HEK293 (cell line): ENCODE results near the gene CINP.

ENCODE experiments used
- BCL11A ChIP-seq: fragments of 450-650 bp; formaldehyde crosslinking; IDR thresholded peaks from 2 replicates; pipeline ENCODE4 v1.5.1; 2016; ENCODE audit warnings: low read depth, missing biosample characterization, missing genetic modification characterization
- HOXA7 ChIP-seq: sonication (generic); formaldehyde crosslinking; IDR thresholded peaks from 2 replicates; pipeline ENCODE4 v1.8.1; 2022; ENCODE audit warnings: missing genetic modification reagents, borderline replicate concordance
- KLF1 ChIP-seq: fragments of 450-650 bp; formaldehyde crosslinking; IDR thresholded peaks from 2 replicates; pipeline ENCODE4 v1.5.1; 2016; ENCODE audit warnings: missing biosample characterization, missing genetic modification characterization
- KLF10 ChIP-seq: fragments of 450-650 bp; IDR thresholded peaks from 2 replicates; pipeline ENCODE4 v1.5.1; 2018; ENCODE audit warnings: missing biosample characterization, mild to moderate bottlenecking, missing genetic modification characterization
- PRDM6 ChIP-seq: fragments of 450-650 bp; formaldehyde crosslinking; IDR thresholded peaks from 2 replicates; pipeline ENCODE4 v1.5.1; 2017; ENCODE audit warnings: missing biosample characterization, missing genetic modification characterization
- SETDB1 ChIP-seq: IDR thresholded peaks from one replicate; pipeline ENCODE4 v1.6.1; 2017; ENCODE audit warnings: mild to moderate bottlenecking, low read length, moderate library complexity, mixed read lengths; ENCODE audit not compliant: insufficient read length
- TRIM28 ChIP-seq: IDR thresholded peaks from 2 replicates; pipeline ENCODE4 v1.6.1; 2011; ENCODE audit warnings: low read length, control low read depth, borderline replicate concordance
- ZBTB11 ChIP-seq: fragments of 450-650 bp; formaldehyde crosslinking; conservative IDR thresholded peaks from 2 replicates; pipeline ENCODE4 v1.5.1; 2016; ENCODE audit warnings: low read depth, missing biosample characterization, missing genetic modification characterization
- ZNF157 ChIP-seq: fragments of 450-650 bp; formaldehyde crosslinking; IDR thresholded peaks from 2 replicates; pipeline ENCODE4 v1.5.1; 2016; ENCODE audit warnings: missing biosample characterization, missing genetic modification characterization
- ZNF16 ChIP-seq: fragments of 450-650 bp; formaldehyde crosslinking; IDR thresholded peaks from 2 replicates; pipeline ENCODE4 v1.5.1; 2016; ENCODE audit warnings: low read depth, missing biosample characterization, missing genetic modification characterization
- ZNF223 ChIP-seq: fragments of 450-650 bp; formaldehyde crosslinking; IDR thresholded peaks from 2 replicates; pipeline ENCODE4 v1.5.1; 2016; ENCODE audit warnings: missing biosample characterization, missing genetic modification characterization
- ZNF266 ChIP-seq: fragments of 450-650 bp; formaldehyde crosslinking; IDR thresholded peaks from 2 replicates; pipeline ENCODE4 v1.5.1; 2016; ENCODE audit warnings: missing biosample characterization, missing genetic modification characterization, low read depth
- ZNF391 ChIP-seq: fragments of 450-650 bp; formaldehyde crosslinking; IDR thresholded peaks from 2 replicates; pipeline ENCODE4 v1.5.1; 2016; ENCODE audit warnings: low read depth, missing biosample characterization, missing genetic modification characterization, borderline replicate concordance
- ZNF394 ChIP-seq: fragments of 450-650 bp; formaldehyde crosslinking; IDR thresholded peaks from 2 replicates; pipeline ENCODE4 v1.5.1; 2016; ENCODE audit warnings: missing biosample characterization, missing genetic modification characterization, mild to moderate bottlenecking, moderate library complexity, borderline replicate concordance
- ZNF426 ChIP-seq: fragments of 450-650 bp; formaldehyde crosslinking; IDR thresholded peaks from 2 replicates; pipeline ENCODE4 v1.5.1; 2017; ENCODE audit warnings: missing biosample characterization, missing genetic modification characterization, mild to moderate bottlenecking, inconsistent platforms, moderate library complexity
- ZNF501 ChIP-seq: fragments of 450-650 bp; formaldehyde crosslinking; IDR thresholded peaks from 2 replicates; pipeline ENCODE4 v1.5.1; 2016; ENCODE audit warnings: missing biosample characterization, missing genetic modification characterization
- ZNF518A ChIP-seq: fragments of 450-650 bp; formaldehyde crosslinking; conservative IDR thresholded peaks from 2 replicates; pipeline ENCODE4 v1.5.1; 2016; ENCODE audit warnings: low read depth, missing biosample characterization, missing genetic modification characterization
- ZNF561 ChIP-seq: fragments of 450-650 bp; IDR thresholded peaks from 2 replicates; pipeline ENCODE4 v1.5.1; 2018; ENCODE audit warnings: missing biosample characterization, missing genetic modification characterization, borderline replicate concordance
- ZNF596 ChIP-seq: fragments of 450-650 bp; IDR thresholded peaks from 2 replicates; pipeline ENCODE4 v1.5.0; 2018; ENCODE audit warnings: missing biosample characterization, mild to moderate bottlenecking, missing genetic modification characterization, moderate library complexity
- ZNF600 ChIP-seq: fragments of 450-650 bp; formaldehyde crosslinking; IDR thresholded peaks from 2 replicates; pipeline ENCODE4 v1.5.1; 2016; ENCODE audit warnings: missing biosample characterization, missing genetic modification characterization
- ZNF629 ChIP-seq: fragments of 450-650 bp; formaldehyde crosslinking; IDR thresholded peaks from 2 replicates; pipeline ENCODE4 v1.5.1; 2017; ENCODE audit warnings: missing biosample characterization, missing genetic modification characterization
- ZNF670 ChIP-seq: fragments of 450-650 bp; formaldehyde crosslinking; IDR thresholded peaks from 2 replicates; pipeline ENCODE4 v1.5.1; 2016; ENCODE audit warnings: missing biosample characterization, missing genetic modification characterization, low read depth
- ZNF776 ChIP-seq: fragments of 450-650 bp; formaldehyde crosslinking; IDR thresholded peaks from 2 replicates; pipeline ENCODE4 v1.5.0; 2017; ENCODE audit warnings: missing biosample characterization, missing genetic modification characterization, borderline replicate concordance
- ZNF777 ChIP-seq: fragments of 450-650 bp; formaldehyde crosslinking; IDR thresholded peaks from 2 replicates; pipeline ENCODE4 v1.5.1; 2017; ENCODE audit warnings: missing biosample characterization, missing genetic modification characterization, borderline replicate concordance
- ZNF785 ChIP-seq: fragments of 450-650 bp; formaldehyde crosslinking; IDR thresholded peaks from 2 replicates; pipeline ENCODE4 v1.5.1; 2016; ENCODE audit warnings: missing biosample characterization, missing genetic modification characterization
- ZNF791 ChIP-seq: fragments of 450-650 bp; formaldehyde crosslinking; IDR thresholded peaks from 2 replicates; pipeline ENCODE4 v1.5.1; 2016; ENCODE audit warnings: missing biosample characterization, missing genetic modification characterization
- ZSCAN16 ChIP-seq: fragments of 450-650 bp; formaldehyde crosslinking; IDR thresholded peaks from 2 replicates; pipeline ENCODE4 v1.5.1; 2016; ENCODE audit warnings: missing biosample characterization, missing genetic modification characterization
- ZSCAN18 ChIP-seq: fragments of 450-650 bp; formaldehyde crosslinking; IDR thresholded peaks from 2 replicates; pipeline ENCODE4 v1.5.1; 2016; ENCODE audit warnings: missing biosample characterization, missing genetic modification characterization
- ZSCAN23 ChIP-seq: fragments of 450-650 bp; formaldehyde crosslinking; IDR thresholded peaks from 2 replicates; pipeline ENCODE4 v1.5.1; 2016; ENCODE audit warnings: missing biosample characterization, missing genetic modification characterization
- ZSCAN30 ChIP-seq: fragments of 450-650 bp; IDR thresholded peaks from 2 replicates; pipeline ENCODE4 v1.5.1; 2018; ENCODE audit warnings: missing biosample characterization, mild to moderate bottlenecking, missing genetic modification characterization, moderate library complexity

Gene CINP

GRCh38 chr14:102362545-102363181 lies at the start of gene CINP, which contains the start of gene TECPR2 (continued):
- TF ChIP-seq ZBTB11 (no peak; the same call in 1 of the 2 replicates), TRIM28 (no peak), ZNF777 (no peak), HOXA7 (CRISPR knock-in tag) (no peak), ZNF785 (tag by site-specific recombination) (no peak), ZNF670 (tag by site-specific recombination) (no peak), ZNF518A (tag by site-specific recombination) (peak; percentile 58; the same call in 1 of the 2 replicates), ZNF223 (tag by site-specific recombination) (no peak), ZNF391 (no peak), ZNF394 (tag by site-specific recombination) (no peak), KLF10 (tag by site-specific recombination) (no peak), ZNF16 (tag by site-specific recombination) (no peak), ZNF600 (tag by site-specific recombination) (no peak), ZNF791 (no peak), ZSCAN30 (tag by site-specific recombination) (no peak; the same call in 1 of the 2 replicates), ZNF426 (no peak), BCL11A (no peak), KLF1 (tag by site-specific recombination) (0 out of 2 replicates have a peak, but pooled peaks have one; percentile 25), ZSCAN18 (tag by site-specific recombination) (no peak), ZNF501 (tag by site-specific recombination) (no peak), ZSCAN23 (tag by site-specific recombination) (no peak), SETDB1 (no peak), ZSCAN16 (tag by site-specific recombination) (no peak), ZNF776 (tag by site-specific recombination) (no peak), ZNF157 (tag by site-specific recombination) (no peak), ZNF596 (tag by site-specific recombination) (0 out of 2 replicates have a peak, but pooled peaks have one; percentile 25), ZNF266 (tag by site-specific recombination) (no peak), PRDM6 (tag by site-specific recombination) (no peak), ZNF561 (tag by site-specific recombination) (no peak), ZNF629 (tag by site-specific recombination) (no peak)
